HEK293 (cell line): ENCODE results near the gene FBXW11.
A peak's percentile ranks its signal among the peaks of the same experiment; 100 is the strongest.

Source experiments
- CTCF ChIA-PET: fragments of 350-600 bp; formaldehyde crosslinking; extraction: SDS; loops from one replicate; lab custom pipeline; 2021; ENCODE audit warnings: antibody characterized with exemption; lab: Yijun Ruan, JAX
- POLR2A ChIA-PET: fragments of 300-600 bp; formaldehyde crosslinking; extraction: SDS; loops from one replicate; lab custom pipeline; 2020; ENCODE audit warnings: antibody characterized with exemption, inconsistent platforms; lab: Yijun Ruan, JAX
- H3K27ac ChIP-seq: fragments of 200-500 bp; sonication (Bioruptor generic); 2 replicates; pipeline ENCODE4 v1.5.1; 2014; ENCODE audit warnings: low read depth, low read length, control low read depth, inconsistent platforms; ENCODE audit errors: extremely low read depth
- H3K36me3 ChIP-seq, 2 experiments: fragments of 200-500 bp in 1 of 2; sonication (Bioruptor generic) in 1 of 2; 1 replicate in 1 of 2; 2 replicates in 1 of 2; pipeline ENCODE4 v1.5.1; 2014 to 2017; ENCODE audit warnings: inconsistent platforms in 2 of 2, low read length in 2 of 2; ENCODE audit not compliant: control insufficient read depth in 2 of 2, insufficient read depth in 1 of 2
- H3K4me1 ChIP-seq: fragments of 200-500 bp; sonication (Bioruptor generic); 2 replicates; pipeline ENCODE4 v1.5.1; 2014; ENCODE audit warnings: mild to moderate bottlenecking, low read length, inconsistent platforms; ENCODE audit not compliant: control insufficient read depth, insufficient read depth
- H3K4me3 ChIP-seq: 2 replicates; pipeline ENCODE4 v1.5.1; 2011; ENCODE audit warnings: low read depth, mild to moderate bottlenecking, control low read depth, low read length, moderate library complexity
- H3K9me3 ChIP-seq: fragments of 200-500 bp; sonication (Bioruptor generic); 2 replicates; pipeline ENCODE4 v1.5.1; 2014; ENCODE audit warnings: low read depth, low read length, inconsistent platforms; ENCODE audit not compliant: control insufficient read depth, insufficient read depth
- FEZF1 ChIP-seq: fragments of 450-650 bp; formaldehyde crosslinking; IDR thresholded peaks from 2 replicates; pipeline ENCODE4 v1.5.1; 2016; ENCODE audit warnings: missing biosample characterization, missing genetic modification characterization
- HOXA7 ChIP-seq: sonication (generic); formaldehyde crosslinking; IDR thresholded peaks from 2 replicates; pipeline ENCODE4 v1.8.1; 2022; ENCODE audit warnings: missing genetic modification reagents, borderline replicate concordance
- SP3 ChIP-seq: fragments of 450-650 bp; formaldehyde crosslinking; IDR thresholded peaks from 2 replicates; pipeline ENCODE4 v1.5.1; 2016; ENCODE audit warnings: missing biosample characterization, missing genetic modification characterization
- YY2 ChIP-seq: fragments of 450-650 bp; formaldehyde crosslinking; IDR thresholded peaks from 2 replicates; pipeline ENCODE4 v1.5.1; 2016; ENCODE audit warnings: missing biosample characterization, missing genetic modification characterization
- ZBTB1 ChIP-seq: fragments of 450-650 bp; formaldehyde crosslinking; IDR thresholded peaks from 2 replicates; pipeline ENCODE4 v1.5.1; 2016; ENCODE audit warnings: missing biosample characterization, missing genetic modification characterization
- ZNF10 ChIP-seq: fragments of 450-650 bp; formaldehyde crosslinking; IDR thresholded peaks from 2 replicates; pipeline ENCODE4 v1.5.1; 2017; ENCODE audit warnings: missing biosample characterization, missing genetic modification characterization
- ZNF155 ChIP-seq: fragments of 450-650 bp; formaldehyde crosslinking; IDR thresholded peaks from 2 replicates; pipeline ENCODE4 v1.5.1; 2016; ENCODE audit warnings: missing biosample characterization, missing genetic modification characterization
- ZNF16 ChIP-seq: fragments of 450-650 bp; formaldehyde crosslinking; IDR thresholded peaks from 2 replicates; pipeline ENCODE4 v1.5.1; 2016; ENCODE audit warnings: low read depth, missing biosample characterization, missing genetic modification characterization
- ZNF169 ChIP-seq: fragments of 450-650 bp; formaldehyde crosslinking; IDR thresholded peaks from 2 replicates; pipeline ENCODE4 v1.5.1; 2016; ENCODE audit warnings: missing biosample characterization, missing genetic modification characterization
- ZNF175 ChIP-seq: fragments of 450-650 bp; formaldehyde crosslinking; IDR thresholded peaks from 2 replicates; pipeline ENCODE4 v1.5.1; 2016; ENCODE audit warnings: missing biosample characterization, missing genetic modification characterization
- ZNF623 ChIP-seq: fragments of 450-650 bp; formaldehyde crosslinking; IDR thresholded peaks from 2 replicates; pipeline ENCODE4 v1.5.1; 2016; ENCODE audit warnings: missing biosample characterization, missing genetic modification characterization
- ZNF664 ChIP-seq: fragments of 450-650 bp; formaldehyde crosslinking; IDR thresholded peaks from 2 replicates; pipeline ENCODE4 v1.5.1; 2016; ENCODE audit warnings: missing biosample characterization, missing genetic modification characterization
- ZNF777 ChIP-seq: fragments of 450-650 bp; formaldehyde crosslinking; IDR thresholded peaks from 2 replicates; pipeline ENCODE4 v1.5.1; 2017; ENCODE audit warnings: missing biosample characterization, missing genetic modification characterization, borderline replicate concordance
- TF ChIP-seq, protein P1 (sequence below): fragments of 450-650 bp; formaldehyde crosslinking; IDR thresholded peaks from 2 replicates; pipeline ENCODE4 v1.5.1; 2016; ENCODE audit warnings: missing biosample characterization, missing genetic modification characterization
- TF ChIP-seq, protein P2 (sequence below): fragments of 450-650 bp; formaldehyde crosslinking; IDR thresholded peaks from 2 replicates; pipeline ENCODE4 v1.5.1; 2017; ENCODE audit warnings: missing biosample characterization, missing genetic modification characterization
- TF ChIP-seq, protein P3 (sequence below): fragments of 450-650 bp; formaldehyde crosslinking; IDR thresholded peaks from 2 replicates; pipeline ENCODE4 v1.5.1; 2016; ENCODE audit warnings: missing biosample characterization, missing genetic modification characterization, low read depth

The FBXW11 gene

DNA sequence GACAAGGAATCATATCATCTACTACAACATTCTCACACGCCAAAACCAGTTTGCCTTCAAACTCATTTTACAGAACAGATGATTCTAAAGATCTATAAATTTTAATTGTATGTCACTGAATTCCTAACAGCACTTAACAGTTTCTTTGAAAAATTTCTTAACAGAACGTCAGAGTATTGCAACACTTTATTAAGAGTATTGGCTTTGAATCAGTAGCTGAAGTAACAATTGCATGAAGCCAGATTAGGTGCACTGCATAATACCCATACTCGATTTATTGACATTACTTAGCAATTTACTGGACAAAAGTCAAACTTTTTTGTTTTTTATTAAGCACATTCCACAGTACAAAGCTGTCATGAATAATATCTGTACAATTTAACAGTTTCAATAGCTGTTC lies 145.1 kb downstream of the FBXW11 start:
- Histone ChIP-seq H3K4me3 (no peak overlapping the region), H3K9me3 (no peaks in the 10 kb centered on the region), H3K36me3 (peaks cover 0 to 15% of the 10 kb centered on the region in 2 experiments; a peak in 2 of 3 replicates)
- POLR2A ChIA-PET: no interaction called here
- CTCF ChIA-PET: interaction anchor here (0.7 to 1.2 kb wide), 2 partner anchors 9 to 474 kb away, joined by 3 read pairs; no protein-coding TSS in a partner anchor
- TF ChIP-seq, protein P1, sequence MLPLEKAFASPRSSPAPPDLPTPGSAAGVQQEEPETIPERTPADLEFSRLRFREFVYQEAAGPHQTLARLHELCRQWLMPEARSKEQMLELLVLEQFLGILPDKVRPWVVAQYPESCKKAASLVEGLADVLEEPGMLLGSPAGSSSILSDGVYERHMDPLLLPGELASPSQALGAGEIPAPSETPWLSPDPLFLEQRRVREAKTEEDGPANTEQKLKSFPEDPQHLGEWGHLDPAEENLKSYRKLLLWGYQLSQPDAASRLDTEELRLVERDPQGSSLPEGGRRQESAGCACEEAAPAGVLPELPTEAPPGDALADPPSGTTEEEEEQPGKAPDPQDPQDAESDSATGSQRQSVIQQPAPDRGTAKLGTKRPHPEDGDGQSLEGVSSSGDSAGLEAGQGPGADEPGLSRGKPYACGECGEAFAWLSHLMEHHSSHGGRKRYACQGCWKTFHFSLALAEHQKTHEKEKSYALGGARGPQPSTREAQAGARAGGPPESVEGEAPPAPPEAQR (tag by site-specific recombination): no peak
- TF ChIP-seq, protein P2, sequence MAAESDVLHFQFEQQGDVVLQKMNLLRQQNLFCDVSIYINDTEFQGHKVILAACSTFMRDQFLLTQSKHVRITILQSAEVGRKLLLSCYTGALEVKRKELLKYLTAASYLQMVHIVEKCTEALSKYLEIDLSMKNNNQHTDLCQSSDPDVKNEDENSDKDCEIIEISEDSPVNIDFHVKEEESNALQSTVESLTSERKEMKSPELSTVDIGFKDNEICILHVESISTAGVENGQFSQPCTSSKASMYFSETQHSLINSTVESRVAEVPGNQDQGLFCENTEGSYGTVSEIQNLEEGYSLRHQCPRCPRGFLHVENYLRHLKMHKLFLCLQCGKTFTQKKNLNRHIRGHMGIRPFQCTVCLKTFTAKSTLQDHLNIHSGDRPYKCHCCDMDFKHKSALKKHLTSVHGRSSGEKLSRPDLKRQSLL (tag by site-specific recombination): no peak
- no peak for TF ChIP-seq ZNF777 (tag by site-specific recombination)
- no peak for TF ChIP-seq ZNF169 (tag by site-specific recombination)
- TF ChIP-seq ZNF623 (tag by site-specific recombination): no peak
- TF ChIP-seq ZBTB1 (tag by site-specific recombination): no peak
- no peak for TF ChIP-seq HOXA7 (CRISPR knock-in tag)
- TF ChIP-seq ZNF16 (tag by site-specific recombination): no peak
- TF ChIP-seq, all 188 proteins: peak for 0
- Histone ChIP-seq H3K27ac (no peak overlapping the region), H3K4me1 (no peaks in the 10 kb centered on the region)

DNA sequence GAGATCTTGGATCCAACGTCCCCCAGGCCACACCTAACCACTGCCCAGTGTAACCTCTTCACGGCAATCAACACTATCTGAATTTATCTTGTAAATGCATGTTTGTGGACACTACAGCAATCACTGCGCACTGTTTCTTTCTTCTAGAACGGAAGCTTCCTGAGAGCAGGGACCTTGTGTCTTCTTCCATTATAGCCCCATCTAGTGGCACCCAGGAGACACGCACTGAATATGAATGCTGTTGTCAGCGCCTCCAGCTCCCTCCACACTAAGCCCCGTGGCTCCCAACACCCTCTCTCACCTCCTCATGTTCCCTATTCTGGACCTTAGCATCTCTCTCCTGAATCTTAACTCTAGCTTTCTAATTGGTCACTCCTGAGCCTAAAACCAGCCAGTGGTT lies 148.1 kb downstream of the FBXW11 start:
- ChIA-PET POLR2A (no interaction called here), CTCF (interaction anchor here (0.6 to 1.7 kb wide), 11 partner anchors 9 to 1204 kb away, joined by 3 to 6 read pairs (median 3); partner anchors contain the start of gene FGF18)
- no peaks in the 10 kb centered on the region for H3K9me3 ChIP-seq
- no peak overlapping the region for H3K4me3 ChIP-seq
- H3K36me3 ChIP-seq: peaks cover 0 to 5% of the 10 kb centered on the region in 2 experiments; a peak in 2 of 3 replicates
- no peaks in the 10 kb centered on the region for H3K4me1 ChIP-seq
- no peak overlapping the region for H3K27ac ChIP-seq
- TF ChIP-seq ZNF664 (tag by site-specific recombination) (no peak), ZNF10 (tag by site-specific recombination) (0 out of 2 replicates have a peak, but pooled peaks have one; percentile 10), SP3 (tag by site-specific recombination) (no peak), ZNF175 (tag by site-specific recombination) (no peak)
- TF ChIP-seq, protein P3, sequence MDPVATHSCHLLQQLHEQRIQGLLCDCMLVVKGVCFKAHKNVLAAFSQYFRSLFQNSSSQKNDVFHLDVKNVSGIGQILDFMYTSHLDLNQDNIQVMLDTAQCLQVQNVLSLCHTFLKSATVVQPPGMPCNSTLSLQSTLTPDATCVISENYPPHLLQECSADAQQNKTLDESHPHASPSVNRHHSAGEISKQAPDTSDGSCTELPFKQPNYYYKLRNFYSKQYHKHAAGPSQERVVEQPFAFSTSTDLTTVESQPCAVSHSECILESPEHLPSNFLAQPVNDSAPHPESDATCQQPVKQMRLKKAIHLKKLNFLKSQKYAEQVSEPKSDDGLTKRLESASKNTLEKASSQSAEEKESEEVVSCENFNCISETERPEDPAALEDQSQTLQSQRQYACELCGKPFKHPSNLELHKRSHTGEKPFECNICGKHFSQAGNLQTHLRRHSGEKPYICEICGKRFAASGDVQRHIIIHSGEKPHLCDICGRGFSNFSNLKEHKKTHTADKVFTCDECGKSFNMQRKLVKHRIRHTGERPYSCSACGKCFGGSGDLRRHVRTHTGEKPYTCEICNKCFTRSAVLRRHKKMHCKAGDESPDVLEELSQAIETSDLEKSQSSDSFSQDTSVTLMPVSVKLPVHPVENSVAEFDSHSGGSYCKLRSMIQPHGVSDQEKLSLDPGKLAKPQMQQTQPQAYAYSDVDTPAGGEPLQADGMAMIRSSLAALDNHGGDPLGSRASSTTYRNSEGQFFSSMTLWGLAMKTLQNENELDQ (tag by site-specific recombination): no peak

DNA sequence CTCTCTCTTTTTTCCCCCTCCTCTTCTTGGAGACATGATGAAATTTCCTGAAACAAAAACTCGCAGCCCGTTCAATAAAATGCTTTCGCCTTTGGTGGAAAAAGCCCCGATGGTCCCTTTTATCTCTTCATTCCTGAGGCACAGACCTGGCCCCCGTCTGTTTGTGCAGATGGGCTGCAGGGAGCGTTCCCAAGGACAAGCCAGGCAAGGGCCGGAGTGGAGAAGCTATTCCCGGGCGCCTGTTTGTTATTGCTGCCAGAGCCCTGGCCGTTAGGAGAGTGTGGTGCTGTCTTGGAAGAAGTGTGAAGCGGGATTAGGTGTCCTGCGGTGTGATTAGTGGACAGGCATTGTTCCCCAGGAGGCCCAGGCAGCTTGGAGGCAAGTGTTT lies 149.0 kb downstream of the FBXW11 start:
- H3K4me1 ChIP-seq: no peaks in the 10 kb centered on the region
- ChIA-PET POLR2A (no interaction called here), CTCF (interaction anchor here (0.6 to 1.7 kb wide), 6 partner anchors 13 to 439 kb away, joined by 3 to 6 read pairs (median 4); partner anchors contain the start of gene FGF18)
- TF ChIP-seq ZNF155 (tag by site-specific recombination): no peak
- no peak for TF ChIP-seq FEZF1 (tag by site-specific recombination)
- TF ChIP-seq YY2: no peak
- no peaks in the 10 kb centered on the region for H3K9me3 ChIP-seq
- no peak overlapping the region for H3K27ac ChIP-seq
- peaks cover 0 to 2% of the 10 kb centered on the region in 2 experiments; a peak in 2 of 3 replicates for H3K36me3 ChIP-seq
- H3K4me3 ChIP-seq: no peak overlapping the region
